NCI-H2196 (cell line): ENCODE results near the gene ZNF423.

Source experiments
- DNase-seq: peaks from one replicate; lab custom pipeline; 2025; ENCODE audit not compliant: unreplicated experiment; lab: John Stamatoyannopoulos, UW

ZNF423 gene

DNA sequence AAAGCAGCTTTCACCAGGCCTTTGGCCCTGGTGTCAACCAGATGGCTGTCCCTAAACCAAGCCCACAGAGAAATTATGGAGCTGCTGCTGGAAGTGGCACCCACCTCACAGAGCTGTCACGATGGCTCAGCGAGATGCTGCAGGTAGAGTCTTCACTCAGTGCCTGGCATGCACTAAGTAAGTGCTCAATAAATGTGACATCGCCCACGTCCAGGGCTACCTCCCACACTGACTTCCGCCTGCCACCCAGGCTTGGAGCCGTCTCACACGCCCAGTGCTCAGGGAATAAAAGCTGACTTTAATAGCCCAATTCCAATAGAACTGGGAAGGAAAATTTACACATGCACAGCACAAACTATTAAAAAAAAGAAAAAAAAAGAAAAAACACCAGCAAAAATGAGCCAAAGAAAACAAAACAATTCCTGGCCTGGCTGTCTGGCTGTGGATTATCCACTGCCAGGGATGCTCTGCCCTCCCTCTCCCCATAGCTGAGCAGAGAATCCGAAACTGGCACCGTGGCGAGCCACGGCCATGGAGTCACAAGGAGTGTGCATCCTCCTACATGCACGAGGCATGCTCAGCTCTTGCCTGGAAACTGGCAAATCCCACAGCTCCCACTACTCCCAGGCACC, 68.9 kb downstream of the ZNF423 start:
- DNase-seq, result no peak

DNA sequence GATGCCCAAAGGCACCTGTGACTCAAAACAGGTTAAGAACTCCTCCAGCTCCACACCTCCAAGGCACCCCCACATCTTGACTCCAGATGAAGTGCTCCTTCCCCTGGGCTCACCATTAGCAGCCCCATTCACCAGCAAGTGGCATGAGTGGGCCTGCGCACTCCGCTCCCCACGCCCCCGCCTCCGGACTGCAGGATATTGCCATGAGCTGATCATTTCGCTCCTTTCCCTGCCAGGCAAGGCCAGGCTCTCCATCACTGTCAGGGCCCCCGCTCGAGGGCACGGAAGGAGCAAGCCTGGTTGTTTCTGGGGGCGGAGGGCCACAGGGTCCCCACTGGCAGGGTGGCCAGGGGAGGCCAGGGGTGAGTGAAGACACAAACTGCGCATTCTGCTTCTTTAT, 69.9 kb downstream of the ZNF423 start:
- no peak for DNase-seq

DNA sequence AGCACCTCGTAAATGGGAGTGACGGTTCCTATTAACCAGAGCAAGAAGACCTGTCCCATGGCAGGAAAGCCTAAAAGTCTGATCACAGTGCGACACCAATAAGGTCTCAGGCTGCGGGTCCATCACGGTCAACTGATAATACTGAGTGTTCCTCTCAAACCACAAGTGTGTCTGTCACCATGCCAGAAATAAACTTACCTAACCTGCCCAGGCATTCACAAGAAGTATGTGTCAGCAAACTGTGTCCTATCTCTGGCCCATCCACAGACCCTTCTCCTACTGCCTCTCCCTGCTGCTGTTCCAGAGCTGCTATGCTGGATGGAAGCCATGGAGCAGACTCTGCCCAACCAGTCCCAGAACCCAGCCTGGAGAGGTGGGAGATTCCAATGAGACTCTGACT, 73.5 kb downstream of the ZNF423 start:
- DNase-seq, result no peak

DNA sequence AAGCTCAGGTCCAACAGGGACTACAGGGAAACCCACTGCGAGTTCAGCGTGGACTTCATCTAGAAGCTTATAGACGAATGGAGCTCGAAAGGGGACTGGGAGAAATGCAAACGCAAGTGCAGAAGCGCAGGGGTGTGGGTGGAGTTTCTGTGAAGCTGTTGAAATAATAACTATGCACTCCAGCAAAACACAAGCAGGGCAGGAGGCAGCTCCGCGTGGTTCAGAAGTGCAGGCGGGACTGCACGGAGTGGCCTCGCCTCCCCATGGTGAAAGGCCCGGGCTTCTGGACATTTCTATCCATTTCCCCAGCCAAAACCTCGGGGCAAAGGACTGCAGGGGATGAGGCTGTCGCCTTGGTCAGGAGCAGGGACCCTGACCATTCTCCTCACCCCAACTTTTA, 74.5 kb downstream of the ZNF423 start:
- no peak for DNase-seq

DNA sequence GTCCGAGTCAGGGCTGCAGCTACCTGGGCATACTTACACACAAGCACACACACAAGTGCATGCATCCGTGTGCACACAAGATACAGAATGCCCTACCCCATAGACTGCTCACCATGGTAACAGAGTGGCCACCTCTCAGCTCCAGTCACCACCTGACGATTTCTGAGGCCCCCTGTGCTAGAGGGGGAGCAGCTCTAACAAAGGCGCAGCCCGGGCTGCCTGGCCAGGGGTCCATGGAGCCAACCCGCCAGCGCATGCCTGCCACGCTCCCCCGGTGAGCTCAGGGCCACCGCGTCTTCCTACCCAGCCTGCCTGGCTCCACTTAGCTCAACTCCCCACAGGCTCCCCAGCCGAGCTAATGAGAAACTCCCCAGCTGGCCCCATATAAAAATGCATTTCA, 75.5 kb downstream of the ZNF423 start:
- no peak for DNase-seq

DNA sequence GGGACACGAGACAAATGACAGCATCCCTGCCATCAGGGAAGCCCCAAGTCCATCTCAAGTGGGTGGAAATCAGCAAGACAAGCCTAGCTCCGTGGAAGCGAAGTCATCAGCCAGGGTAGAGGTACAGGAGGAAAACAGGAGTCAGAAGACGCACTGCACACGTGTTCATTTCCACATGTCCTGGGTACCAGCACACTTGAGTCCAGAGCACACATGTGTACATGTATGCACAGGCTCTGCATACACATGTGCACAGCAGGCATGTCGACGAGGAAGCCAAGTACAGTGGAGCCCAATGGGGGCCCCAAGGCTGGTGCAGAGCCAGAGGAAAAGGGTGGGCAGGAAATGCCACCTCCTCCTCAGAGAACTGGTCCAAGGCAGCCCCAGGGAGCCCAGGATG, 75.9 kb downstream of the ZNF423 start:
- DNase-seq, result no peak

DNA sequence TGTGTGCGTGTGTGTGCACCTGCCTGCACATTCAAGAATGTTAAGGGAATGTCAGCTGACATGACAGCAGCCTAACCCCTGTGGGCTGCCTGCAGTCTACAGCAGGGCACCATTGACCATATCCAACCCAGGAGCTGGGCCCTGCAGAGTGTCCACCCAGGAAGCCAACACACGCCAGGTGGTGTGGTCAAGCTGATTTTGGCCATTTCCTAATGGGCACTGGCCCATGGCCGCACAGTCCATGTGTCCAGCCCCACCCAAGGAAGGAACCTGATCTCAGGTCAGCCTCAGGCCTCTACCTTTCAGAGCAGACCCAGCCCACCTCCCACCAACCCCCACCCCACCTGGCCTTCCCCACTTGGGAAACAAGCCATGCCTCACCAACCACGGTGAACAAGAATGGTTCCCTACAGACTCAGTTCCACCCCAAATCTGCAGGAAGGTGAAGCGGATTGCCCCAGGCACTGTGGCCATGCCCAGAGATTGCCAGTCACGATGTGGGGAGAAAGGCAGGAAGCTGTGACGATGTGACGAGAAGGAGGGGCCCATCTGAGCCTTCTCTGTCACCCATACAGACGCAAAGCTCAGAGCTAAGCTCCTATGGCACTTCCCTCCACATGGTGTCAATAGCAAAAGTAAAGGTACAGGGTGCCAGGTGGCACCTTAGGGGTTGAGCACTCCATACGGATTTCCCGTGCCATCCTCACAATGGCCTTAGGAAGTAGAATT, 77.5 kb downstream of the ZNF423 start:
- no peak for DNase-seq

DNA sequence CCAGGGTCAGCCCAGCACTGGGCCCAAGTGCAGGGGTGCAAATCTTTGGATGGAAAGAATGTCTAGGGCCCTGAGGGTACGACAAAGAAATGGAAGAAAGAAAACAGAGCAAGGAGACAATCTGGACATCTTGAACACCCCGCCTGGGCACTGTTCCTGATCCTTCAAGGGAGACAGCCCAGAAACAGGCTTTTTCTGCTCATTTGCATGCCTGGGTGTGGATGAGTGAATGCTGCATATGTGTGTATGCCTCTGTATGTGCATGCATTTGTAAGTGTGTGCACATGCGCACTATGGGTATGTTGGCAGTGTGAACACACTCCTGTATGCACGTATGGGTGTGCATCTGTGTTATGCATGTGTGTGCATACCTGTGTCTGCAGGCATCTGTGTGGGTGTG, 79.2 kb downstream of the ZNF423 start:
- no peak for DNase-seq

DNA sequence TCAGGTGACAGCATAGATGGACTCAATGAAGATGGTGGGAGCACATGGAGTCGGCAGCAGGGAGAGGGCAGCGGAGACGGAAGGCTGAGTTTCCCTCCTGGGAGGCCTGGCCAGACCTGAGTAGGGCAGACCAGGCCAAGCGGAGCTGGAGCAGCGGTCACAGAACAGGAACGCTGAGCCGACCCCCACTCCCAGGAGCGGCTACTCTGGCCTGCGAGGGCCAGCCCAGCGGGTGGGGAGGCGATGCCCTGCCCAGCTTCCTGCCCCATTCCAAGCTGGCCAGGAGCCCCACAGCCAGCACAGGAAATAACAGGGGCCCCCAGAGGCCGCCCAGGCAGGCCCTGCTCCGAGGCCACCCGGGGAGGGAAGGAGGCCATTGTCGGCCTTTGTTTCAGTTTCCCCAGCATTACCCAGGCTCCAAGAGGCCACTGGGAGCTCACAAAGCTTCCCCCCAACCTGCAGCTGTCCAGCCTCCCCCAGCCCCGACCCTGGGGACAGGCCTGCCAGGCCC, 79.8 kb downstream of the ZNF423 start:
- no peak for DNase-seq

DNA sequence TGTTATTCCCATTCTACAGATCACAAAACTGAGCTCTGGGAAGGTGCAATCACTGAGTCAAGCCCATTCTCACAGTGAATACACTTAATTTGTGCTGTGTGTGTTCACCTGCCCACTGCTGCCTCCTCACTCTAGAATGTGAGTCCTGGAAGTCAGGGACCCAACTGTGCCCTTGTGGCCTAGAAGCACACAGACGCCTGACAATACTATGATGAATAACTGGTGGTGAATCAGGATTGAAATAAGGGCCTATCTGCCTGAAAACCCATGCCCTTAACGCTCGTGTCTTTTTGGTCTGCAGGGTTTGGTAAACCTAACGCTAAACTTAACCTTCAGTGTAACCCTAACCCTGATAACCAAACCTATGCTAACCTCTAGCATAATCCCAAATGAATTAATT, 80.3 kb downstream of the ZNF423 start:
- DNase-seq, result no peak

DNA sequence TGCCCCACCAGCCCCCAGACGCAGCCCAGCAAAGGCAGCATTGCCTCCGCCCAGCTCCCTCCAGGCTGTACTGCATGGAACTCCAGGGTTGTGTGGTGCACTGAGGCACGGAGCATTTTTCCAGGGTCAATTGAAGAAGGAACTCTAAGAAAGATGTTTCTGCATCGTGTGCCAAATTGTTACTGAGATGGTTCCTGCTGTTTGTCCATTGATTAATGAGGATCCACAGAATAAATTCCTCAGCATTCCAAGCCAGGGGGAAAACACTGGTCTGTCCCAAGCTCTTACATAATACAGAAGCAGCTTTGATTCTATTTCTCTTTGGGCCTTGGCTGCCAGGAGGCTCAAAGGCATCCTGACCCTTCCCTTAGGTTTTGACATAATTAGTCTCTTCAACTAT, 80.9 kb downstream of the ZNF423 start:
- DNase-seq, result no peak

DNA sequence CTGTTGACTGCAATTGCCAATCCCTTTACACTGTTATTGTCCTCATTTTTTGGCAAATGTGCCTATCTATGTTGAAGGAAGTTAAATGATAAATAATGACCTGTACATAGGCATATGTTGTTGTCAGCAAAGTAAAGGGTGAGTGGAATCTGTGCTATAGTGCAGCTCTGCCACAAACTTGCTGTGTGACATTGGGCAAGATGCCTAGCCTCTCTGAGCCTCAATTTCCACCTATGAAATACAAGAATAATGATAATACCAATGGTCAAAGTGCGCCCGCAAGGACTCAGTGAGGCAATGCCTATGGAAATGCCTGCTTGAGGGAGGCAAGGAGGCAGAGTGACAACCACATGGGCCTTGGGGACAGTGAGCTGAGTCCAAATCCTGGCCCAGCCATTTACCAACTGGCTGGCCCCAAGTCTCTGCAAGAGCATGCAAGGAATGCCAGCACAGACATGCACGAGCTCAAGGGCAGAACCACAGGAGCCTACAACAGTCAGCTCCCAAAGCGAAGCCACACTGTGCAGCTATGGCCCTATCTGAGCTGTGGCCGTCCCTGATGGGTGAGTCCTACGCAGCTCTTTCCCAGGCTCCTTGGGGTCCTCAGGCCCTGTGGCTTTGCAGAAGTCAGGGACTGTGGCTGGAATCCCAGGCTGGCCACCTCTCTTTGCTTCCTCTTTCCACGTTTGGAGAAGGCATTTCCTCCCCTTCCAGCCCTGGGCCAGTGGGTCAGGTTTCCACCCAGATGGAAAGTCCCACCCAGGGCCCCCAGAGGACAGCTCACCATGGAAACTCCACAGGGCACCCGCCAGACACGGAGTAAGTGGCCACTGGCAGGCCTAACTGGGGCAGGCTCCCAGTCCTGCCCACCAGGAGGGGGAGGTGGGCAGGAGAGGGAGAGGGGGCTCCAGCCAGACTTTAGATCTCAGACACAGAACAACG, 82.1 kb downstream of the ZNF423 start:
- DNase-seq, result no peak

DNA sequence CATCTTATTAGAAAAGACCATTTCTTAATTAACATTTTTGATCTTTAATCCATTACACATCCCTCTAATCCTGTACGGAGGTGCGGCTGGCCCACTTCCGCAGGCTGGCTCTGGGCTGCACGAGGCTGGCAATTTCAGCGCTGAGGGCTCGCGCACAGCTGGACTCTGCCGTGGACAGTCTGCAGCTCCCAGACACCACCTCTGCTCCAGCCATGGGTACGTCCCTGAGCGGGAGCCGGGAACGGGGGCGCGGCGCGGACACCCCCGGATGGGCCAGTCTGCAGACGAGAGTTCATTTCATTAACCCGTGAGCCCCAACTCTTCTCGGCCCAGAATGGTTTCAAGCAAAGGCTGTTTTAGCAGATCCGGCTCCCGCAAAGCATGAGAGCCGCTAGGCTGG, 87.9 kb downstream of the ZNF423 start:
- DNase-seq, result no peak

DNA sequence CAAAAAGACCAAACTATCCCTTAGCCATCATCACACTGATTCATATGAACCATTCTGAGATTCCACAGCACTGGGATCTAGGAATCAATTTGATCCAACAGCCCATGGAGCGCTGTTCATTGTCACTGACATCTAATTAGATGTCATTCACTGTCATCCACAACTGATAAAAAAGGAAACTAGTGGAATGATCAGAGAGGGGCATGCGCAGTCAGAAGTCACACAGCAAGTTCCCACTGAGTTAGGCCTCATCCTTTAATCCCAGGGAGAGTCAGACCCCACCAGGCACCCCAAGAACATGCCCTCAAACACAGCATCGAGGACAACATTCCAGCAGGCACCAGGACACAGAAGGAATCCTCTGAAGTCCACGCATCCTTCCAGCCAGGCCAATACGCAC, 88.5 kb downstream of the ZNF423 start:
- DNase-seq, result no peak

DNA sequence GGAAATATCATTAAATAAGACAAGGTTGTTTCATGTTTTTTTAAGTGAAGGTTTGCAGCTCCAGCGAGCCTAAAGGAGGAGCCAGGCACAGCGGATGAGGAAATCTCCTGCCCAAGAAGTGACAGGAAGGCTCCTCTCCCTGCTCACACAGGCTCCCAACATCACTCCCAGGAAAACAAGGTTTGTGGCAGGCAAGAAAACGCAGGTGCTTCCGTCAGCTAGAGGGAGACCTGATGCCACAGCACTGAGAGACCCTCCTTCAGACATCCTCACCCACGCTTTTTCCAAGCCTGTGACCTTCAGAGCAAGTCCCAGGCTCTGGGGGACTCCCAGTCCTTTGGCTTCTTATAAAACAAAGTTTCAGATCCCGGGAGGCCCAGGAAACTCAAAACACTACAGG, 89.7 kb downstream of the ZNF423 start:
- DNase-seq, result no peak

DNA sequence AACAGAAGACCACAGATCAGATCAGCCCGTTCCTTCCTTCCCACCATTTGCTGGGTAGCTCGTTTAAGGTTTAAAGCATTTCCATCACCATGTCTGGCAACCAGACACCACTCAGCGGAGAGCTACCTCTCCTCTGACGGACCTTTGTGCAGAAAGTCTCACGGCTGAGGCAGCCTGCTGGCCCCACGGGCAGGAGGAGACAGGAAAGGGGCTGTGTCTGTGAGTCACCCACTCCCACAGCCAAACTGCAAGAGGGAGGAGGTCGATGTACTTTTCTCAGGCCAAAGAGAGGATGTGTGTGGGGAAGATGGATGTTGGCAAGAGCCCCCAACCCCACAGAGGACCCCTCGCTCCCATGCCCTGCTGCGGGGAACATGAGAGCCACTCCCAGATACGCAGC, 92.1 kb downstream of the ZNF423 start:
- no peak for DNase-seq

DNA sequence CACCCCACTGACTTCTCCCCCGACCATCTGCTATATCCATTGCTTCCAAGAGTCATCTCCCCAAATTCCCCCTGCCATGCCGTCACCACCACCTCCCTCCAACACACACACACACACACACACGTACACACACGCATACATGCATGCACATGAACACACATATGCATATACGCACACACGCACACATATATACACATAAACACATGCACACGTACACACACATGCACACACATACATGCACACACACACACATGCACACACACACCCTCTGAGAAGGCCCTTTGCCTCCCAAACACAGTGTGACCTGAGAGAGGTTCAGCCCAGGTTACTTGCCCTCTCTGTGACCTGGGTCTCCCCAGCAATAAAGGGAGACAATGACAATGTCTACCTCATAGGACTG, 95.1 kb downstream of the ZNF423 start:
- no peak for DNase-seq

DNA sequence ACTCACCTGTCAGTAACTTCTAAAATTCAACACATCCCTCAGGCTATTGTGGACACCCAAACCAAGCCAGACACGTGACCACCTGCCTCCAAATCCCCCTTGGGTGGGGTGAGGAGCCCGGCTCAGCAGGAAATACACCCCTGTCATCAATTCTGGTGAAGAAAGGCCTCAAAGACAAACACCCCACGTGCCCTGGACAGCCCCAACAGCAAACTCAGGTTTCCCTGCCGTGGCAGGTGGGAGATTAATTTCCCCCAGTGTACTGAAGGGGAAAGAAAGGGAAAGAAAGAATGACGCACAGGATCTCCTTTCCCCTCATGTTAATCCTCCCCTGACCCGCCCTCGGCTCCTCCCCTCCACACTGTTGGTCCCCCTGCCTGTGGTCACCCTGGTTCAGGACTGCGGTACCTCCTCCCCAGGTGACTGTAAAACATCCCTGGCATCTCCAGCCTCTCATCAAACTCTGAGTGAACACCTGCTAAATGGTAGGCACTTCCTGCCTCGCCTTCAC, 98.3 kb downstream of the ZNF423 start:
- no peak for DNase-seq

DNA sequence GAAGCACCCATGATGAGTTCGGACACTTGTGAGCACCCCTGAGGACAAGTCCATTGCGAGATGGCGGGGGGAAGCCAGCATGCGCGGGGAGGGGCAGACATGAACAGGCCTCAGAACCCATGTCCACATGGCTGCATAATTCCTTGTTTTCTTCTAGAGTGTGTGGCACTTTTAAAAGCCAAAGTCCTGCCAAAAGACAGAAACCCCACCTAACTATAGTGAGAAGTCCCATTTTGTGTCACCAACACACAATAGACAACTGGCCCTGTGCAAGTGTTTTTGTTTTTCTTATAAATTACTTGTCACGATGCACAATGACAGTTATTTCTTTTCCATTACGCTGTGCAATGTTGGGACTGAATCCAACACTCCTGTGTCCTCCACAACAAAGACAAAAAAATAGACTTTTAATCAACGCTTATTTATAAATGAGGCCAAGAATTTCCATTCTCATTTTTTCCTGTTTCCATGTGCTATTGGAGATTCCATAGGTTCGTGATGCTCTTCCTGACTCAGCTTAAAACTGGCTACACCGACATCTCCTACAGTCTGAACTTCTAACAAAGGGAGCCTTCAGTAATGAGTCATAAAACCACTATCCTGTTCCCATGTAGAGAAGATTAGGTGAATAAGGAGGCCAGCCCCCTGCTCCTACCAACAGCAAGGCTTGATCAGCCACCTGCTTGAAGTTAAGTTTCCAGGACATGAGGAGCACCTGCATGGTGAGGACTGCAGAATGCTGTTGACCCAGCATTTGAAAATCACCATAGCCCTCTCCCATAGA, 98.9 kb downstream of the ZNF423 start:
- DNase-seq, result no peak

DNA sequence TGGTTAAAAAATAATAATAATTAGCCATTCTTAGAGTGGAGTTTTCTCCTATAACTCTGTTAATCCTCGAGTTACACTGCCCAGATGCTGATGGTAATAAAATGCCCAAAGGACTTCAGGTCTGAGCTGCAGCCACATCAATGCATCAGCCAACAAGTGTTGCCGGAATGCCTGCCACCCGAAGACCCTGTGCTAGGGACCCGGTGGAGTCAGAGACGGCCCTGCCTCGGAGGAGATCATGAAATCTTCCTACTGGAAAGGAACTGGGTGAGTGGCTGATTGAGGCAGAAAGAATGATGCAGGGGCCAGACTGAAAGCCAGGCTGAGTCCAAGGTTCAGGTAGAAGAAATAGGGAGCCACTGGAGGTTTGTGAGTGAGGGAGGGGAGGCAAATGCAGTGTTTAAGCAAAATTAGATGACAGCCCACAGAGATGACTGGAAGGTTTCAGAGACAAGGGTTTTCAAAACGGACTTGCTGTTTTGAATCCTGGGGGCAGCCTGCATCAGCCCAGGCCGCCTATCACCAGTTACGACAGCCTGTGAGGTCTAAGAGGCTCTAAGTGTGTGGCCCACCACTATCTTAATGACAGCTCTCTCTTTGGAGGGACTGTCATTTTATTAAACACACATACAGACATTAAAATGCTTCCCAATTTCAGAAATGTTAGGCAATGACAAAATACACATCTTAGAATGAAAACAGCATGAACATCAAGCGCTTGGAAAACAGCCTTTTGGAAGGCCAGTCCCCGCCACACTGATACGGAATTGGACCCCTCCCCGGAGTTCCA, 100.0 kb downstream of the ZNF423 start:
- no peak for DNase-seq
